Ovary (tissue), 9 donors: ENCODE measurements around the gene ZFYVE26. TPM values are rescaled to one million over a fixed set of nuclear protein-coding genes. Genes with fewer than 3 reads are reported as not detected.
"Not testable (repeated sequence)": the region's sequence is repeated elsewhere in the genome, so short reads cannot be mapped to it uniquely, and the experiment has no call there.

Experiments
- DNase-seq, 5 donors: peaks; one replicate each; pipeline ENCODE4 v3.0.0-alpha.2; 2019 to 2020
- H3K27ac ChIP-seq, 2 donors: fragments of 200-600 bp; one replicate each; pipeline versions ENCODE4 v1.5.1 to v1.8.0; 2019 to 2022
- H3K27me3 ChIP-seq: fragments of 200-600 bp; one replicate; pipeline ENCODE4 v1.8.0; 2022
- H3K36me3 ChIP-seq: fragments of 200-600 bp; sonication (generic); one replicate; pipeline ENCODE4 v1.5.1; 2019
- H3K4me1 ChIP-seq: one replicate; pipeline ENCODE4 v1.8.1; 2013; ENCODE audit warnings: mild to moderate bottlenecking, moderate library complexity; ENCODE audit not compliant: insufficient read depth
- H3K4me3 ChIP-seq: fragments of 200-600 bp; sonication (generic); one replicate; pipeline ENCODE4 v1.5.1; 2017
- H3K9me3 ChIP-seq, 2 donors: fragments of 200-600 bp in 1 of 2; sonication (generic) in 1 of 2; one replicate each; pipeline versions ENCODE4 v1.5.1 to v1.8.1; 2013 to 2019; ENCODE audit warnings: mild to moderate bottlenecking in 1 of 2, moderate library complexity in 1 of 2
- CTCF ChIP-seq, 3 donors: fragments of 450-650 bp in 2 of 3; fragments of 200-600 bp in 1 of 3; IDR thresholded peaks; one replicate each; pipeline versions ENCODE4 v1.5.1 to v1.8.0; 2016 to 2022; ENCODE audit warnings: antibody characterized with exemption in 3 of 3, mild to moderate bottlenecking in 1 of 3
- EP300 ChIP-seq: sonication (generic); formaldehyde crosslinking; IDR thresholded peaks from one replicate; pipeline ENCODE4 v1.6.1; 2017; ENCODE audit warnings: antibody characterized with exemption
- POLR2A ChIP-seq: fragments of 450-650 bp; IDR thresholded peaks from one replicate; pipeline ENCODE4 v1.6.1; 2017; ENCODE audit warnings: antibody characterized with exemption, mild to moderate bottlenecking, moderate library complexity
- WGBS, 3 donors: extraction: QIAGEN DNeasy Blood & Tissue Kit in 1 of 3; methylation state at CpG; one replicate each; pipeline versions ENCODE4 v1.1.5 to v1.1.7; 2013 to 2017; 5-methylcytosine and 5-hydroxymethylcytosine counted together
- intact Hi-C, 4 donors: fragments of 100-400 bp; cut with DNase I; formaldehyde crosslinking; loops; one replicate each; pipeline versions ENCODE4 v1.11.0 to v1.15.1; 2022 to 2023
- polyA plus RNA-seq, 2 donors: library from polyadenylated mRNA; stranded (reverse); fragments of 200-250 nt in 1 of 2; fragments of 350-450 nt in 1 of 2; fragmentation: Illumina TruSeq in 1 of 2; extraction: RNeasy Lipid Tissue Mini Kit (QIAGEN cat#74804) in 1 of 2; gene quantifications; one replicate each; pipeline ENCODE4 v1.2.3, GENCODE V29; 2013 to 2014
- total RNA-seq, 7 donors: library from RNA; depleted of rRNA in 2 of 7; stranded (reverse); fragments of >200 nt in 2 of 7; fragmentation: NEBNext Ultra II Directional in 3 of 7; extraction: Animal tissue kit (Norgen Biotek cat#: 25700) in 3 of 7; gene quantifications; one replicate each; pipeline versions ENCODE4 v1.1.0 to v1.2.4, GENCODE V29; 2016 to 2023
- donor health status: DM: no; HTN: no; CAD: no; lungs with moderate emphysema.
- donor health status: DM: no; HTN: no; CAD: no.
- donor health status: Bipolar disorder and iron deficiency.
- donor health status: DM: yes; HTN: yes; CAD: no.
- donor health status: DM: no; HTN: no; CAD: no.
- donor health status: DM: yes; HTN: yes; CAD: no.

The ZFYVE26 gene
- total and polyA plus RNA-seq, 9 donors, result 6.1 to 27.0 (median 20.3) TPM

DNA sequence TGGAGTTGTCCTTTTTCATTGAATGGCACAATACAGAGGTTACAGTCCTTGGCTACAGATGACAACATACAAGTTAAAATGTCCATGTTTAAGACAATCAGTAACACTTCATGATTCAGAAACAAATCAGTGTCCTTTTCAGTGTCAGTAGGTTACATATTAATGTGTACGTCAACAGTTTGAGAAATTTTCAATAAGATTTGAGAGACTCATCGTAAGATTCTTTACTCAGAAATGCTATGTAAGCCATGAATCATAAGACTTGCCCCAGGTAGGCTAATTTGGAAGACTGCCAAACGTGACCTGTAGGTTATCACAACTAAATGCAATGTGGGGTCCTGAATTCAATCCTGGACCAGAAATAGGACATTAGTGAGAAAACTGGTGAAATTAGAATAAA lies 111.2 kb downstream of the ZFYVE26 start:
- no peak for DNase-seq
- Histone ChIP-seq H3K9me3 (no peaks in the 10 kb centered on the region), H3K4me3 (no peak overlapping the region), H3K27ac (no peak overlapping the region), H3K4me1 (no peaks in the 10 kb centered on the region), H3K27me3 (no peaks in the 10 kb centered on the region), H3K36me3 (no peaks in the 10 kb centered on the region)
- intact Hi-C loops, result loop anchor here in 3 of 4 donors (5.0 to 10.0 kb wide), 5 partner anchors 120 to 280 kb away; no protein-coding TSS in a partner anchor
- WGBS, 3 donors, result 54 to 61% (median 58%) methylated on average over 3 of the region's 3 CpGs
- TF ChIP-seq POLR2A, result no peak
- TF ChIP-seq CTCF (IDR thresholded peaks at IDR 0.05), result no peak
- no peak for TF ChIP-seq EP300

- Histone ChIP-seq H3K4me3 (no peak overlapping the region), H3K27ac (no peak overlapping the region), H3K9me3 (no peaks in the 10 kb centered on the region), H3K4me1 (no peaks in the 10 kb centered on the region), H3K27me3 (no peaks in the 10 kb centered on the region), H3K36me3 (no peaks in the 10 kb centered on the region)
- no peak for DNase-seq
- intact Hi-C loops, result loop anchor here in 3 of 4 donors (5.0 to 10.0 kb wide), 6 partner anchors 120 to 280 kb away; no protein-coding TSS in a partner anchor
- TF ChIP-seq POLR2A (no peak), CTCF (IDR thresholded peaks at IDR 0.05) (peak; percentile 38 to 56 (median 45))
- 0% methylated on average over 3 of the region's 3 CpGs for WGBS, 3 donors
Measured at GRCh38 chr14:67704484-67705089, 111.8 kb downstream of the ZFYVE26 start.

GRCh38 chr14:67703997-67704396 lies 112.4 kb downstream of the ZFYVE26 start:
- Histone ChIP-seq H3K4me3 (no peak overlapping the region), H3K4me1 (no peaks in the 10 kb centered on the region), H3K36me3 (no peaks in the 10 kb centered on the region), H3K27me3 (no peaks in the 10 kb centered on the region), H3K9me3 (no peaks in the 10 kb centered on the region), H3K27ac (no peak overlapping the region)
- TF ChIP-seq EP300, result no peak
- TF ChIP-seq POLR2A, result no peak
- no peak for TF ChIP-seq CTCF (IDR thresholded peaks at IDR 0.05)
- WGBS, 3 donors, result 42 to 54% (median 46%) methylated on average over 3 of the region's 3 CpGs
- intact Hi-C loops, result loop anchor here in 3 of 4 donors (5.0 to 10.0 kb wide), 5 partner anchors 119 to 279 kb away; no protein-coding TSS in a partner anchor
- DNase-seq, result no peak

DNA sequence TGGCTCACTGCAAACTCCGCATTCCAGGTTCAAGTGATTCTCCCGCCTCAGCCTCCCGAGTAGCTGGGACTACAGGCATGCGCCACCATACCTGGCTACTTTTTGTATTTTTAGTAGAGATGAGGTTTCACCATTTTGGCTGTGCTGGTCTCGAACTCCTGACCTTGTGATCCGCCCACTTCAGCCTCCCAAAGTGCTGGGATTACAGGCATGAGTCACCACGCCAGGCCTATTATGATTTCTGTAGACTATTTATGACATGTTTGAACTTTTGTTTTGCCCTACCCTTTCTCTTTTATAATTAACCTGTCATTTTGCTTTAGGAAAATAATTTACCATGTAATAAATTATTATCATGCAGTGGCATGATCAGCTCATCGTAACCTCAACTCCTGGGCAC lies 114.9 kb downstream of the ZFYVE26 start, which contains the start of gene RDH12:
TSS of gene RDH12 (plus strand) at position 395 of the 400 bp plus-strand sequence. CDS start 20,757 bp downstream, outside the sequence.
- WGBS, 3 donors, result 74 to 79% (median 75%) methylated on average over 8 of the region's 8 CpGs
- not testable (repeated sequence) for H3K27ac ChIP-seq, H3K4me1 ChIP-seq, H3K27me3 ChIP-seq, H3K9me3 ChIP-seq, H3K36me3 ChIP-seq, H3K4me3 ChIP-seq, DNase-seq
- intact Hi-C loops, result loop anchor here in 3 of 4 donors (5.0 to 10.0 kb wide), 5 partner anchors 117 to 277 kb away; no protein-coding TSS in a partner anchor

DNA sequence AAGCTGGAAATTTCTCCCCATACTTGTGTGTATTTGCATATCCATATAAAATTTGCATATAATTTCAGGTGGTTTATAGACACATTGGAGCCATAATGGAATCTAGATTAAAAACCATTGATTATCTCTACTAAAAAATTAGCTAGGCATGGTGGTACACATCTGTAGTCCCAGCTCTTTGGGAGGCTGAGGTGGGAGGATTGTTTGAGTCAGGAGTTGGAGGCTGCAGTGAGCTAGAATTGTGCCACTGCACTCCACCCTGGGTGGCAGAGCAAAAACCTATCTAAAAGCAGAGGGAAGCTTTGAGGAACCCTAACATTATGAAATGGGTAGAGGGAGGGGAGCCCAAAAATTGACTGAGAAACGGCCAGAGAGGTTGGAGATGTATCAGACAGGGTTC lies 118.2 kb downstream of the ZFYVE26 start:
- Histone ChIP-seq H3K9me3 (no peaks in the 10 kb centered on the region), H3K27me3 (no peaks in the 10 kb centered on the region), H3K4me3 (no peak overlapping the region), H3K4me1 (peaks cover 3% of the 10 kb centered on the region), H3K36me3 (no peaks in the 10 kb centered on the region), H3K27ac (no peak overlapping the region)
- whole genome bisulfite sequencing, 3 donors, result 52 to 62% (median 54%) methylated on average over 1 of the region's 1 CpG
- no peak for DNase-seq
- intact Hi-C loops, result no loop called here
- TF ChIP-seq EP300 (no peak), CTCF (IDR thresholded peaks at IDR 0.05) (no peak), POLR2A (no peak)
